Measurements from ENCODE around the gene PTPRC.

DNA sequence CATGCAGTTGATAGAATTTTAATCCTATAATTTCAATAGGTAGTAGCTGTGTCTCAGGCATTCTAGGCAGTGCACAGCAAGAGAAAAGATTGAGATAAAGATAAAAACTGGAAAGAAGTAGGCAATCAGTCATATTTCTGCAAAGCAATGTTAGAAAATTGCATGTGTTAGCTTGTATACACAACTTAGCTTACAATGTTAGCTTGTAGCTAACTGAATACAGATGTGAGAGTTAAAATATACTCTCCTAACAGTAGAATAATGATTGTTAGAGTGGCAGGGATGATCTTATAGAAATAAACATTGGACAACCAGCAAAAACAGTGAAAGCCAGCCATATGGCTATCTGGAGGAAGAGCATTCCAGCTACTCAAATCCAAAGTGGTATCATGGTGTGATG is 29.0 kb downstream of the PTPRC start:
- TF ChIP-seq, protein P1, sequence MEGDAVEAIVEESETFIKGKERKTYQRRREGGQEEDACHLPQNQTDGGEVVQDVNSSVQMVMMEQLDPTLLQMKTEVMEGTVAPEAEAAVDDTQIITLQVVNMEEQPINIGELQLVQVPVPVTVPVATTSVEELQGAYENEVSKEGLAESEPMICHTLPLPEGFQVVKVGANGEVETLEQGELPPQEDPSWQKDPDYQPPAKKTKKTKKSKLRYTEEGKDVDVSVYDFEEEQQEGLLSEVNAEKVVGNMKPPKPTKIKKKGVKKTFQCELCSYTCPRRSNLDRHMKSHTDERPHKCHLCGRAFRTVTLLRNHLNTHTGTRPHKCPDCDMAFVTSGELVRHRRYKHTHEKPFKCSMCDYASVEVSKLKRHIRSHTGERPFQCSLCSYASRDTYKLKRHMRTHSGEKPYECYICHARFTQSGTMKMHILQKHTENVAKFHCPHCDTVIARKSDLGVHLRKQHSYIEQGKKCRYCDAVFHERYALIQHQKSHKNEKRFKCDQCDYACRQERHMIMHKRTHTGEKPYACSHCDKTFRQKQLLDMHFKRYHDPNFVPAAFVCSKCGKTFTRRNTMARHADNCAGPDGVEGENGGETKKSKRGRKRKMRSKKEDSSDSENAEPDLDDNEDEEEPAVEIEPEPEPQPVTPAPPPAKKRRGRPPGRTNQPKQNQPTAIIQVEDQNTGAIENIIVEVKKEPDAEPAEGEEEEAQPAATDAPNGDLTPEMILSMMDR (conservative IDR thresholded peaks at IDR 0.05; ENCODE audit: low read length), result no peak
- TF ChIP-seq EZH2phosphoT487 (IDR thresholded peaks at IDR 0.05; ENCODE audit: borderline replicate concordance, low read depth, low read length), result no peak

All from OCI-LY7 (cell line).